ENCODE data around the gene DNAJC17. TPM values are rescaled to one million over a fixed set of nuclear protein-coding genes. Genes with fewer than 3 reads are reported as not detected.

Gene DNAJC17
- total RNA-seq, 1 donor from 2014 or later: 43.2 TPM

DNA sequence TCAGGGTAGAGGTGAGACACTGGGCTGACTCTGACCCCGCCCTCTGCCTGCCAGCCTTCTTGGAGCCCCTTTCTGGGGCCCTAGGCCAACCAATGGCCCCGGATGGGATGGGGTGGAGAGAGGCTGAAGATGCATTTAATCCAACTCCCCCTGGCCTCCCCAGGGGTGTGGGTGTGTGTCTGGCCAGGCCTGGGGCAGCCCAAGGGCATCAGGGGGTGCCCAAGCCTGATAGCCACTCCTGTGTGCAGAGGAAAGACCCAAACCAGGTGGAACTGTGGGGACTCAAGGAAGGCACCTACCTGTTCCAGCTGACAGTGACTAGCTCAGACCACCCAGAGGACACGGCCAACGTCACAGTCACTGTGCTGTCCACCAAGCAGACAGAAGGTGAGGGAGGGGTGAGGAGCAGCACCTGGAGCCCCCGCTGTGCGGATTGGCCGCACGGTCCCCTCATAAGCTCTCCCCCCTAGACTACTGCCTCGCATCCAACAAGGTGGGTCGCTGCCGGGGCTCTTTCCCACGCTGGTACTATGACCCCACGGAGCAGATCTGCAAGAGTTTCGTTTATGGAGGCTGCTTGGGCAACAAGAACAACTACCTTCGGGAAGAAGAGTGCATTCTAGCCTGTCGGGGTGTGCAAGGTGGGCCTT lies 46.1 kb upstream of the DNAJC17 start:
- TF ChIP-seq, protein P1, sequence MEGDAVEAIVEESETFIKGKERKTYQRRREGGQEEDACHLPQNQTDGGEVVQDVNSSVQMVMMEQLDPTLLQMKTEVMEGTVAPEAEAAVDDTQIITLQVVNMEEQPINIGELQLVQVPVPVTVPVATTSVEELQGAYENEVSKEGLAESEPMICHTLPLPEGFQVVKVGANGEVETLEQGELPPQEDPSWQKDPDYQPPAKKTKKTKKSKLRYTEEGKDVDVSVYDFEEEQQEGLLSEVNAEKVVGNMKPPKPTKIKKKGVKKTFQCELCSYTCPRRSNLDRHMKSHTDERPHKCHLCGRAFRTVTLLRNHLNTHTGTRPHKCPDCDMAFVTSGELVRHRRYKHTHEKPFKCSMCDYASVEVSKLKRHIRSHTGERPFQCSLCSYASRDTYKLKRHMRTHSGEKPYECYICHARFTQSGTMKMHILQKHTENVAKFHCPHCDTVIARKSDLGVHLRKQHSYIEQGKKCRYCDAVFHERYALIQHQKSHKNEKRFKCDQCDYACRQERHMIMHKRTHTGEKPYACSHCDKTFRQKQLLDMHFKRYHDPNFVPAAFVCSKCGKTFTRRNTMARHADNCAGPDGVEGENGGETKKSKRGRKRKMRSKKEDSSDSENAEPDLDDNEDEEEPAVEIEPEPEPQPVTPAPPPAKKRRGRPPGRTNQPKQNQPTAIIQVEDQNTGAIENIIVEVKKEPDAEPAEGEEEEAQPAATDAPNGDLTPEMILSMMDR (IDR thresholded peaks at IDR 0.05; ENCODE audit: partially characterized antibody, unreplicated experiment): no peak
- Mint-ChIP-seq H3K27me3 (ENCODE audit: unreplicated experiment) (peaks cover 5% of the 10 kb centered on the region), H3K36me3 (ENCODE audit: unreplicated experiment) (no peaks in the 10 kb centered on the region), H3K4me1 (ENCODE audit: low read depth, unreplicated experiment) (peaks cover 2% of the 10 kb centered on the region), H3K4me3 (ENCODE audit: unreplicated experiment) (no peak overlapping the region), H3K27ac (ENCODE audit: unreplicated experiment) (no peak overlapping the region), H3K9me3 (ENCODE audit: unreplicated experiment) (peaks cover 2% of the 10 kb centered on the region)
- DNase-seq: no peak

DNA sequence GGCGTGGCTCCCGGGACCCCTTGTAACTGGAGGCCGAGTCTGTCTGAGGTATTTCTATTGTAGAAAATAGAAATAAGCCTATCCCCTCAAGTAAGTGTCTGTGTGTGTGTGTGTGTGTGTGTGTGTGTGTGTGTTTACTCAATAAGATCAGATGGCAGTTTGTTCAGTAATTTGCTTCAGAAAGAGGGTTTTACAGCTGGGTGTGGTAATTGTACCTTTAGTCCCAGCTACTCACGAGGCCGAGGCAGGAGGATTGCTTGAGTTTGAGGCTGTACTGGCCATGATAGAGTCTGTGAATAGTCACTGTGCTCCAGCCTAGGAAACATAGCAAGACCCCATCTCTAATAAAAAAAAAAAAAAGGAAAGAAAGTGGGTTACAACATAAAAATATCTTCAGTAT lies 45.3 kb upstream of the DNAJC17 start:
- no peak for DNase-seq
- Mint-ChIP-seq H3K4me3 (ENCODE audit: unreplicated experiment) (no peak overlapping the region), H3K36me3 (ENCODE audit: unreplicated experiment) (no peaks in the 10 kb centered on the region), H3K4me1 (ENCODE audit: low read depth, unreplicated experiment) (peaks cover 9% of the 10 kb centered on the region), H3K27ac (ENCODE audit: unreplicated experiment) (no peak overlapping the region), H3K9me3 (ENCODE audit: unreplicated experiment) (peaks cover 2% of the 10 kb centered on the region), H3K27me3 (ENCODE audit: unreplicated experiment) (peaks cover 5% of the 10 kb centered on the region)
- TF ChIP-seq, protein P1 (IDR thresholded peaks at IDR 0.05; ENCODE audit: partially characterized antibody, unreplicated experiment): no peak

DNA sequence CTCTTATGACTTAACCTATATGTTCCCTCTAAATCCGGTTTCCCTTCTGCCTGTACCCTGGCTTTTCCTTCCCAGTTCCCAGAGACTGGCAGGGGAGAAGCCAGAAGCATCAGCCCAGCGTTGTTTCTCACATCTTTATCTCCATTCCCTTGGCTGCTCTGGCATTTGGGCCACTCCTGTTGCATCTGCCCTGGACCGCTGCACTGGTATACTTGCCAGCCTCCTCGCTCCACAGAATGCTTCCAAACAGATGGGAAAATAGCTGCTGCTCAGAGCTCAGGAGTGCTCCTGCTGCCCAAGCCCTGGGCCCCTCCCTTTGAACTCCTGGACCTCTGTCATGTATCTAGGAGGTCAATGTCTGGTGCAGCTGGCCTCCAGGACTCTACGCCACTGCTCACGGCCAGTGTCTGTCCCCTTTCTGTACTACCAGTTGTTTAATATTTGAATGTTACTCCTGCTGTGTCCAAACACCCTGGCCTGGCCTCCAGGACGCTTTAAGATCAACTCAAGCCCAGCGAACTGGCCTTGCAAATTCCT lies 43.4 kb upstream of the DNAJC17 start:
- H3K36me3 Mint-ChIP-seq (ENCODE audit: unreplicated experiment): no peaks in the 10 kb centered on the region
- H3K9me3 Mint-ChIP-seq (ENCODE audit: unreplicated experiment): peaks cover 5% of the 10 kb centered on the region

DNA sequence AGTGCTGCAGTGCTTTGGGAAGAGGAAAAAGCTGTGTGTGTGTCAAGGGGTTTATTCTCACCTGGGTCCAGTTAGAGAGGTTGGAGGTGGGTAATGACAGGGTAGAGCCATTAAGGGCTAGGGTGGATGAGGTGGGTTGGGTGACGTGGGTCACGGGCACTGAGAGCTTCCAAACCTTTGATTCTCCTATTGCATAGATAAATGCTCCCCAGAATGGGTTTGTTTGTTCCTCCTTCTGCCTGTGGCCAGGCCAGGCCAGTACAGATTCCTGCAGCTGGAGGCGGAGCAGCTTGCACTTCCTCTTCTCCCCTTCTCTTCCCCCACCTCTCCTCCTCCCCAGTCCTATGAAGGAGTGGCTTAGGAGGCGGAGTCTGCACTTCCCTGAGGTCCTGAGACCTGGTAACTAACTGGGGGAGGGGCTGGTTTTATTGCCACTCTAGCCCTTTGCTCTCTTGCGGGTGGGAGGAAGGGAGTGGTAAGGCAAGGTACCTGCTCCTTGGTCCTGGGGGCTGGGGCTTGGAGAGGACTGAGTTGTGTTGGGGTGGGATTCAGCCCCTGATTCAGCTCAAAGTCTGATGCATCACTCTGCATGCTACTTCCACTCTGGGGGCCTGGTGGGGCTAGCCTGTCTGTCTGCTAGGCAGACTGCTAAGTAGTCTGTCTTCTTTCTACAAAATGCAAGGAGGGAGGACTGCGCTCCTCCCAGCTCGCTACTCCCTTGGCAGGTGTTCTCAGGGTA lies 40.1 kb upstream of the DNAJC17 start:
- H3K9me3 Mint-ChIP-seq (ENCODE audit: unreplicated experiment): peaks cover 3% of the 10 kb centered on the region
- peak overlapping the region; percentile 17 for H3K4me3 Mint-ChIP-seq (ENCODE audit: unreplicated experiment)
- H3K36me3 Mint-ChIP-seq (ENCODE audit: unreplicated experiment): no peaks in the 10 kb centered on the region
- TF ChIP-seq, protein P1 (IDR thresholded peaks at IDR 0.05; ENCODE audit: partially characterized antibody, unreplicated experiment): no peak
- peaks cover 14% of the 10 kb centered on the region for H3K4me1 Mint-ChIP-seq (ENCODE audit: low read depth, unreplicated experiment)
- peaks cover 18% of the 10 kb centered on the region for H3K27me3 Mint-ChIP-seq (ENCODE audit: unreplicated experiment)
- peak overlapping the region; percentile 4 for H3K27ac Mint-ChIP-seq (ENCODE audit: unreplicated experiment)
- DNase-seq: no peak

More for the DNA sequence above, 43.4 kb upstream of the DNAJC17 start:
- peaks cover 12% of the 10 kb centered on the region for H3K4me1 Mint-ChIP-seq (ENCODE audit: low read depth, unreplicated experiment)
- H3K4me3 Mint-ChIP-seq (ENCODE audit: unreplicated experiment): no peak overlapping the region
- H3K27me3 Mint-ChIP-seq (ENCODE audit: unreplicated experiment): peaks cover 11% of the 10 kb centered on the region
- no peak for DNase-seq
- H3K27ac Mint-ChIP-seq (ENCODE audit: unreplicated experiment): no peak overlapping the region
- TF ChIP-seq, protein P1 (IDR thresholded peaks at IDR 0.05; ENCODE audit: partially characterized antibody, unreplicated experiment): no peak

DNA sequence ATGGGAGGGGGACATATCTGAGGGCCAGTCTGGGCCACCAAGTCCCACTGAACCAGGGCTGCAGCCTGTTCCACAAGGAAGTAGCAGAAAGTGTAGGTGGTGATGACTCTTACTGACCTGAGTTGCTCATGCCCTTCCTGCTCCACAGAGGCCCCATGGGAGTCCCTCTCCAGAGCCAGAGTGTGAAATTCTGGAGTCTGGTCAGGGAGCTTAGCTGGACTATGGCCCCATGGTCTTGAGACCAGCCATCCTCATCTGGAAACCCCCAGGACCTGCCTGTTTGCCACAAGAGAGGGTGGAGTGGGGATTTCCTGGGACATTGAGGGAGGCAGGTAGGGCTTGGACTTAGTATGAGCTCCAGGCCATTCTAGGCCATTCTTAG lies 39.6 kb upstream of the DNAJC17 start:
- Mint-ChIP-seq H3K4me1 (ENCODE audit: low read depth, unreplicated experiment) (peaks cover 14% of the 10 kb centered on the region), H3K9me3 (ENCODE audit: unreplicated experiment) (peaks cover 3% of the 10 kb centered on the region), H3K36me3 (ENCODE audit: unreplicated experiment) (no peaks in the 10 kb centered on the region), H3K4me3 (ENCODE audit: unreplicated experiment) (no peak overlapping the region), H3K27ac (ENCODE audit: unreplicated experiment) (no peak overlapping the region), H3K27me3 (ENCODE audit: unreplicated experiment) (peaks cover 18% of the 10 kb centered on the region)
- DNase-seq: no peak
- TF ChIP-seq, protein P1 (IDR thresholded peaks at IDR 0.05; ENCODE audit: partially characterized antibody, unreplicated experiment): no peak

Measured in glutamatergic neuron (in vitro differentiated cells).